Spleen (tissue), 11 donors: ENCODE results near the gene TMEM186. TPM values are rescaled to one million over a fixed set of nuclear protein-coding genes. Genes with fewer than 3 reads are reported as not detected.
A peak's percentile ranks its signal among the peaks of the same experiment; 100 is the strongest.
"Not testable (repeated sequence)": the region's sequence is repeated elsewhere in the genome, so short reads cannot be mapped to it uniquely, and the experiment has no call there.

Source experiments
- DNase-seq: peaks from one replicate; pipeline ENCODE4 v3.0.0-alpha.2; 2020
- H3K27ac ChIP-seq, 8 donors: fragments of 200-600 bp; sonication (generic) in 7 of 8; 1 replicate in 4 of 8; 2 replicates in 4 of 8; pipeline versions ENCODE4 v1.5.0 to v1.8.0; 2016 to 2021; ENCODE audit warnings: inconsistent platforms in 4 of 8, mild to moderate bottlenecking in 4 of 8, moderate library complexity in 1 of 8
- H3K27me3 ChIP-seq, 7 donors: fragments of 200-600 bp; sonication (generic) in 6 of 7; replicated peaks in 1 of 7; 1 replicate in 4 of 7; 2 replicates in 3 of 7; pipeline versions ENCODE4 v1.5.0 to v1.8.0; 2016 to 2021; ENCODE audit warnings: inconsistent platforms in 3 of 7, mild to moderate bottlenecking in 1 of 7
- H3K36me3 ChIP-seq, 6 donors: fragments of 200-600 bp; sonication (generic) in 5 of 6; 1 replicate in 4 of 6; 2 replicates in 2 of 6; pipeline versions ENCODE4 v1.5.0 to v1.8.0; 2016 to 2021; ENCODE audit warnings: inconsistent platforms in 2 of 6
- H3K4me1 ChIP-seq, 6 donors: fragments of 200-600 bp; sonication (generic) in 5 of 6; 1 replicate in 3 of 6; 2 replicates in 3 of 6; pipeline versions ENCODE4 v1.5.0 to v1.8.0; 2016 to 2021; ENCODE audit warnings: inconsistent platforms in 3 of 6
- H3K4me3 ChIP-seq, 8 donors: fragments of 200-600 bp; sonication (generic) in 7 of 8; 1 replicate in 4 of 8; 2 replicates in 4 of 8; pipeline versions ENCODE4 v1.5.0 to v1.8.0; 2016 to 2021; ENCODE audit warnings: inconsistent platforms in 4 of 8, mild to moderate bottlenecking in 4 of 8, moderate library complexity in 2 of 8
- H3K9me3 ChIP-seq, 8 donors: fragments of 200-600 bp; sonication (generic) in 7 of 8; 1 replicate in 4 of 8; 2 replicates in 4 of 8; pipeline versions ENCODE4 v1.5.0 to v1.8.0; 2016 to 2021; ENCODE audit warnings: inconsistent platforms in 4 of 8
- CTCF ChIP-seq, 11 experiments: fragments of 200-600 bp in 7 of 11; fragments of 450-650 bp in 4 of 11; sonication (generic) in 4 of 11; IDR thresholded peaks in 8 of 11; conservative IDR thresholded peaks in 3 of 11; 1 replicate in 7 of 11; 2 replicates in 4 of 11; pipeline versions ENCODE4 v1.4.0 to v1.8.0; 2016 to 2021; ENCODE audit warnings: antibody characterized with exemption in 11 of 11, inconsistent platforms in 4 of 11, mild to moderate bottlenecking in 1 of 11
- POLR2A ChIP-seq, 3 donors: fragments of 450-650 bp; IDR thresholded peaks; one replicate each; pipeline ENCODE4 v1.5.1; 2017; ENCODE audit warnings: antibody characterized with exemption in 3 of 3, mild to moderate bottlenecking in 1 of 3
- POLR2AphosphoS5 ChIP-seq, 3 donors: sonication (generic); formaldehyde crosslinking; IDR thresholded peaks; one replicate each; pipeline ENCODE4 v1.5.1; 2017; ENCODE audit warnings: antibody characterized with exemption in 3 of 3
- WGBS, 5 donors: extraction: QIAGEN DNeasy Blood & Tissue Kit in 3 of 5; methylation state at CpG; one replicate each; pipeline versions ENCODE4 v1.1.5 to v1.1.7; 2013 to 2018; 5-methylcytosine and 5-hydroxymethylcytosine counted together
- intact Hi-C: fragments of 100-400 bp; cut with DNase I; formaldehyde crosslinking; loops from one replicate; pipeline ENCODE4 v1.15.0; 2023; ENCODE audit warnings: low total_unique reads
- polyA plus RNA-seq, 3 donors: library from polyadenylated mRNA; stranded (reverse); fragments of 200-250 nt; gene quantifications; one replicate each; pipeline ENCODE4 v1.2.1, GENCODE V29; 2013
- total RNA-seq, 7 donors: library from RNA; depleted of rRNA in 3 of 7; stranded (reverse); fragments of >200 nt in 3 of 7; fragmentation: NEBNext Ultra II Directional in 4 of 7; extraction: Animal tissue kit (Norgen Biotek cat#: 25700) in 4 of 7; gene quantifications; one replicate each; pipeline versions ENCODE4 v1.1.0 to v1.2.1, GENCODE V29; 2016 to 2021
- donor health status: healthy with polysubstance abuse.
- donor health status: DM: no; HTN: no; CAD: no; lungs with moderate emphysema.
- donor health status: DM: no; HTN: no; CAD: no.
- donor health status: Bipolar disorder and iron deficiency.
- donor health status: healthy.
- donor health status: DM: no; HTN: no; CAD: no.
- donor health status: DM: yes; HTN: yes; CAD: no.

TMEM186 gene
- total and polyA plus RNA-seq, 10 donors = 5.8 to 13.3 (median 8.7) TPM

- H3K36me3 ChIP-seq = peaks cover 0 to 46% (median 4%) of the 10 kb centered on the region in 6 donors
- no peak overlapping the region for H3K4me3 ChIP-seq
- no peaks in the 10 kb centered on the region for H3K27me3 ChIP-seq
- intact Hi-C loops = no loop called here
- H3K4me1 ChIP-seq = no peaks in the 10 kb centered on the region
- H3K27ac ChIP-seq = no peak overlapping the region
- no peaks in the 10 kb centered on the region for H3K9me3 ChIP-seq
- 67 to 82% (median 72%) methylated on average over 7 to 9 of the region's 9 CpGs for WGBS, 5 donors
- TF ChIP-seq POLR2A (IDR thresholded peaks at IDR 0.05) (no peak), CTCF (IDR thresholded peaks at IDR 0.05 in 8 of 11, conservative IDR thresholded peaks at IDR 0.05 in 3 of 11) (no peak), POLR2AphosphoS5 (IDR thresholded peaks at IDR 0.05) (no peak)
- peak; percentile 24 for DNase-seq
Observed at GRCh38 chr16:8753416-8754054, 43.9 kb downstream of the TMEM186 start.

- Histone ChIP-seq H3K9me3 (no peaks in the 10 kb centered on the region), H3K27ac (no peak overlapping the region), H3K4me1 (no peaks in the 10 kb centered on the region), H3K36me3 (peaks cover 0 to 38% (median 4%) of the 10 kb centered on the region in 6 donors), H3K4me3 (no peak overlapping the region), H3K27me3 (no peaks in the 10 kb centered on the region)
- intact Hi-C loops = no loop called here
- no peak for TF ChIP-seq POLR2A (IDR thresholded peaks at IDR 0.05)
- TF ChIP-seq POLR2AphosphoS5 (IDR thresholded peaks at IDR 0.05) = no peak
- TF ChIP-seq CTCF (IDR thresholded peaks at IDR 0.05 in 8 of 11, conservative IDR thresholded peaks at IDR 0.05 in 3 of 11) = no peak
- 34 to 60% (median 43%) methylated on average over 2 of the region's 2 CpGs for whole genome bisulfite sequencing, 5 donors
- DNase-seq = no peak
Observed at GRCh38 chr16:8752706-8753105, 44.7 kb downstream of the TMEM186 start.

- intact Hi-C loops = no loop called here
- Histone ChIP-seq H3K9me3 (no peaks in the 10 kb centered on the region), H3K4me3 (no peak overlapping the region), H3K4me1 (no peaks in the 10 kb centered on the region), H3K36me3 (peaks cover 0 to 30% (median 4%) of the 10 kb centered on the region in 6 donors), H3K27me3 (no peaks in the 10 kb centered on the region), H3K27ac (no peak overlapping the region)
- no peak for TF ChIP-seq POLR2AphosphoS5 (IDR thresholded peaks at IDR 0.05)
- no peak for TF ChIP-seq CTCF (IDR thresholded peaks at IDR 0.05 in 8 of 11, conservative IDR thresholded peaks at IDR 0.05 in 3 of 11)
- no peak for TF ChIP-seq POLR2A (IDR thresholded peaks at IDR 0.05)
- peak; percentile 29 for DNase-seq
- WGBS, 5 donors = 77 to 92% (median 83%) methylated on average over 13 to 14 of the region's 14 CpGs
Observed at GRCh38 chr16:8751481-8752311, 45.7 kb downstream of the TMEM186 start.

GRCh38 chr16:8748944-8749343 is 48.5 kb downstream of the TMEM186 start:
- H3K27ac ChIP-seq = peak overlapping the region in 2 of 8 donors; percentile 15 to 67
- DNase-seq = peak; percentile 74
- peaks cover 0 to 37% (median 3%) of the 10 kb centered on the region in 6 donors for H3K36me3 ChIP-seq
- WGBS, 5 donors = 63 to 85% (median 76%) methylated on average over 9 of the region's 9 CpGs
- H3K4me1 ChIP-seq, H3K27me3 ChIP-seq, intact Hi-C loops, H3K9me3 ChIP-seq, H3K4me3 ChIP-seq: not testable (repeated sequence)

Other genes starting within 250 kb of the TMEM186 start
- gene TMEM114, start 207.1 kb downstream of the TMEM186 start, total RNA-seq = not detected
- not detected for gene TMEM114, start 207.1 kb downstream of the TMEM186 start, polyA plus RNA-seq
- 10 to 100 TPM; 35.7 to 58.8 (median 47.5) TPM for gene METTL22, start 175.9 kb downstream of the TMEM186 start, total RNA-seq
- 10 to 100 TPM; 14.8 to 23.7 (median 22.2) TPM for gene METTL22, start 175.9 kb downstream of the TMEM186 start, polyA plus RNA-seq
- 10 to 100 TPM in 2 of 7 donors, 1 to 10 TPM in 5; 6.2 to 13.5 (median 9.0) TPM for gene ABAT, start 123.0 kb downstream of the TMEM186 start, total RNA-seq
- 1 to 10 TPM; 3.9 to 6.2 (median 5.1) TPM for gene ABAT, start 123.0 kb downstream of the TMEM186 start, polyA plus RNA-seq
- gene PMM2, start 200 bp upstream of the TMEM186 start, total RNA-seq = 10 to 100 TPM; 26.5 to 38.8 (median 33.6) TPM
- gene PMM2, start 200 bp upstream of the TMEM186 start, polyA plus RNA-seq = 10 to 100 TPM; 13.0 to 14.4 (median 13.2) TPM
- 10 to 100 TPM; 45.5 to 75.2 (median 53.2) TPM for gene CARHSP1, start 71.4 kb upstream of the TMEM186 start, total RNA-seq
- gene CARHSP1, start 71.4 kb upstream of the TMEM186 start, polyA plus RNA-seq = 10 to 100 TPM; 42.6 to 98.0 (median 84.2) TPM
- not detected for gene LITAFD, start 84.7 kb upstream of the TMEM186 start, total RNA-seq
- gene LITAFD, start 84.7 kb upstream of the TMEM186 start, polyA plus RNA-seq = not detected
- 100 to 1,000 TPM; 102 to 145 (median 128) TPM for gene USP7, start 166.3 kb upstream of the TMEM186 start, total RNA-seq
- gene USP7, start 166.3 kb upstream of the TMEM186 start, polyA plus RNA-seq = 10 to 100 TPM; 26.1 to 34.6 (median 29.6) TPM